ENCODE results near the gene PFKFB4.

PFKFB4 gene

GRCh38 chr3:48581621-48582481 lies 25.2 kb upstream of the PFKFB4 start:
- TF ChIP-seq CTCF (IDR thresholded peaks at IDR 0.05; ENCODE audit: extremely low read depth, missing control alignments): no peak
- no peak for DNase-seq (ENCODE audit: low spot score)

GRCh38 chr3:48576647-48577046 lies 20.0 kb upstream of the PFKFB4 start:
- DNase-seq (ENCODE audit: low spot score): no peak
- no peak for TF ChIP-seq CTCF (IDR thresholded peaks at IDR 0.05; ENCODE audit: extremely low read depth, missing control alignments)

- no peak for TF ChIP-seq CTCF (IDR thresholded peaks at IDR 0.05; ENCODE audit: extremely low read depth, missing control alignments)
- no peak for DNase-seq (ENCODE audit: low spot score)
Observed at GRCh38 chr3:48575366-48575765, 18.8 kb upstream of the PFKFB4 start.

GRCh38 chr3:48573973-48574585 lies 17.5 kb upstream of the PFKFB4 start:
- no peak for DNase-seq (ENCODE audit: low spot score)
- TF ChIP-seq CTCF (IDR thresholded peaks at IDR 0.05; ENCODE audit: extremely low read depth, missing control alignments): no peak

- no peak for TF ChIP-seq CTCF (IDR thresholded peaks at IDR 0.05; ENCODE audit: extremely low read depth, missing control alignments)
- no peak for DNase-seq (ENCODE audit: low spot score)
Observed at GRCh38 chr3:48572517-48572916, 15.9 kb upstream of the PFKFB4 start.

- no peak for DNase-seq (ENCODE audit: low spot score)
- TF ChIP-seq CTCF (IDR thresholded peaks at IDR 0.05; ENCODE audit: extremely low read depth, missing control alignments): no peak
Observed at GRCh38 chr3:48571938-48572337, 15.3 kb upstream of the PFKFB4 start.

GRCh38 chr3:48569808-48570450 lies 13.3 kb upstream of the PFKFB4 start:
- DNase-seq (ENCODE audit: low spot score): no peak
- no peak for TF ChIP-seq CTCF (IDR thresholded peaks at IDR 0.05; ENCODE audit: extremely low read depth, missing control alignments)

All from GM20000 (cell line).